ENCODE data around the gene CA10.

- TF ChIP-seq EZH2 (IDR thresholded peaks at IDR 0.05; ENCODE audit: low read length, missing control alignments) (no peak), CTCF (conservative IDR thresholded peaks at IDR 0.05 in 1 of 2, IDR thresholded peaks at IDR 0.05 in 1 of 2; ENCODE audit: low read depth in 1 of 2, low read length in 2 of 2) (no peak)
Observed at GRCh38 chr17:51841669-51842068, 316.8 kb downstream of the CA10 start.
